Esophagus squamous epithelium (tissue), 4 donors: Measurements from ENCODE around the gene PCED1A.

Experiments
- CTCF ChIP-seq, 6 experiments: fragments of 450-650 bp in 4 of 6; fragments of 200-600 bp in 2 of 6; sonication (generic) in 2 of 6; IDR thresholded peaks; one replicate each; pipeline ENCODE4 v1.5.1; 2016 to 2019; ENCODE audit warnings: antibody characterized with exemption in 6 of 6, mild to moderate bottlenecking in 4 of 6, moderate library complexity in 4 of 6
- POLR2A ChIP-seq, 4 donors: fragments of 450-650 bp; IDR thresholded peaks; one replicate each; pipeline ENCODE4 v1.6.1; 2017; ENCODE audit warnings: antibody characterized with exemption in 4 of 4, mild to moderate bottlenecking in 4 of 4, moderate library complexity in 3 of 4

GRCh38 chr20:2887715-2888114, 47.3 kb upstream of the PCED1A start:
- TF ChIP-seq CTCF (IDR thresholded peaks at IDR 0.05) (no peak), POLR2A (IDR thresholded peaks at IDR 0.05) (no peak)
